NCI-H2107 (cell line): ENCODE measurements around the gene DMPK.
"Not testable (repeated sequence)": the region's sequence is repeated elsewhere in the genome, so short reads cannot be mapped to it uniquely, and the experiment has no call there.

ENCODE experiments used
- DNase-seq: peaks from one replicate; lab custom pipeline; 2025; lab: John Stamatoyannopoulos, UW

Gene DMPK

DNA sequence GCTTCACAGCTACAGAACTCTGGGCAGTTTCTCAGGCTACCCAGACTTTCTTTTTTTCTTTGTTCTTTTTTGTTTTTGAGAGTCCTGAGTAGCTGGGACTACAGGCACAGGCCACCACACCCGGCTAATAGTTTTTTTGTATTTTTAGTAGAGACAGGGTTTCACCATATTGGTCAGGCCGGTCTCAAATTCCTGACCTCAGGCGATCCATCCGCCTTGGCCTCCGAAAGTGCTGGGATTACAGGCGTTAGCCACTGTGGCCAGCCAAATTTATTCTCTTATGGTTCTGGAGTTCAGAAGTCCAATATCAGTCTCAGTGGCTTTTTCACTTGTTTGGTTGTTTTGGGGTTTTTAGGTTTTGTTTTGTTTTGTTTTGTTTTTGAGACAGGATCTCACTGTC lies 36.7 kb downstream of the DMPK start:
- DNase-seq: no peak

DNA sequence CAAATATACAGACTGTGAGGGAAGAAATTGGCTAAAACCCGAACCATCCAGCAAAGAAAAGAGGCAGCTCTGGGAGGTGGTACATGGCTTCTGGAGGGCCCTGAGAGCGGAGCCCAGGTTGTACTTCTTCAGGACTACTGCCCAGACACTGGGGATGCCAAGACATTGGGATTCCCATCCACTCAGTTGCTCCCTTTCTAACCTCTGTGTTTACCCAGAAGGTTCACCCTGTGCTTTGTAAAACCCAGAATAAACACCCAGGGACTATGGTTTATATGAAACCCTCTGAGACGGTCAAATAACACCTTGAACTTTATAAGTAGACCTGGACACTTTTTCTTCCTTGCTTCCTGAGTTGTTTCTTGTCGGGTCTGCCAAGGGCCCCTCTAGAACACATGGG lies 39.3 kb downstream of the DMPK start:
- DNase-seq: no peak

DNA sequence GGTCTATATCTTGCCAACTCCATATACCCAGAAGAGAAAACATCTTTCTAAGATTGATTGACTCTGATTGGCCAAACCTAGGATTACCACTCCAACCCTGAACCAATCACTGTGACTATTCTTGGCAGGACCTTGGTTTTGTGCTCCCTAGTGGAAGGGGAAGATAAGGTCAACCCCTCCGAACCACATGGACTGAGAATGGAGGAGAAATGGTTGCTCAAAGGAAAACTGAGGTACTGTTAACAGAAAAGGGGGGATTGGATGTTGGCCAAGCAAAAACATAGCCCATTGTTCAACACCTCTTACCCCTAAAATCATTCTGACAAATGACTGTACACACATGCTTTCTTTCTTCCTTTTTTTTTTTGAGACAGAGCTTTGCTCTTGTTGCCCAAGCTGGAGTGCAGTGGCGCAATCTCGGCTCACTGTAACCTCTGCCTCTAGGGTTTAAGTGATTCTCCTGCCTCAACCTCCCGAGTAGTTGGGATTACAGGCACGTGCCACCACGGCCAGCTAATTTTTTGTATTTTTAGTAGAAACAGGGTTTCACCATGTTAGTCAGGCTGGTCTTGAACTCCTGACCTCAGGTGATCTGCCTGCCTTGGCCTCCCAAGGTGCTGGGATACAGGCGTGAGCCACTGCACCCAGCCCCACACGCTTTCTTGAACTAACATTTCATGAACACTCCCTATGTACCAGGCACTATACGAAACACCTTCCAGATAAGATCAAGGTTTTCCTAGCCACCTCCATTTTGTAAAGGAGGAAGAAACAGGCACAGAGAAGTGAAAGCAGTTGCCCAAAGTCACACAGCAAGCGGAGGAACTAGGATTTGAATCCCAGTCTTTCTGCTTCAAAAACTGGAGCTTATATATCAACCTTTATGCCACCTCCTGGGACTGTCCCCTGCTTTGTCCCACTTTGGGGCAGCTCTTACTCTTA lies 42.5 kb downstream of the DMPK start:
- no peak for DNase-seq

DNA sequence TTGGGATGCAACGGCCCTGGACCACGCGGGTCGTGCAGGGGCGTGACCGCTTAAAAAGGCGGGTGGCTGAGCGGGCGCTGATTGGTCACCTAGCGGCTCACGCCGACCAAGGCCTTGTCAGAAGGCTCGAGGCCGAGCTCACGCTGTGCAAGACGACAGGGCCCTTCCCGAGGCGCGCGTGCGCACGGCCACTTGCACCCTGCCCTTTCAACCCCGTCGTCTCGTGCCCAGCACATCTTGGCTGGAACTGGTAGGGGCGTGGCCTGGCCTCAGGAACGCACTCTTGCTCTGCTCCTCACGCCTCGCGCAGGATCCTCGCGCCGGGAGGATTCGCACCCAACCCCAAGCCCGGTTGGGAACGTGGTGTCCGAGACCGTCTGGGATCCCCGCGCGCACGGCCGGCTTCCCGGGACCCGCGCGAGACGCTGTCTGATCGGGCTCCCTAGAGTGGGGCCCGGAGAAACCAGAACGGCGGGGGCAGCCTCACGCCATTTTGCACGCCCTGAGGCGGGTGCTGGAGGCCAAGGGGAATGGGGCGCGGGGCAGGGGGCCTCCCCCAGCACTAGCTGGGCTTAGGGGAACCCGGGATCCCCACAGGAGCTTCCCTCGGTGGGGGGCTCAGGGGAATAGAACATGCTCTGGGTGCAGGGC lies 49.0 kb downstream of the DMPK start, which contains the start of gene MEIOSIN:
Gene MEIOSIN, plus strand, starts transcription at position 280 of the 651 bp plus-strand sequence. CDS start 1,938 bp downstream, outside the sequence.
- no peak for DNase-seq

DNA sequence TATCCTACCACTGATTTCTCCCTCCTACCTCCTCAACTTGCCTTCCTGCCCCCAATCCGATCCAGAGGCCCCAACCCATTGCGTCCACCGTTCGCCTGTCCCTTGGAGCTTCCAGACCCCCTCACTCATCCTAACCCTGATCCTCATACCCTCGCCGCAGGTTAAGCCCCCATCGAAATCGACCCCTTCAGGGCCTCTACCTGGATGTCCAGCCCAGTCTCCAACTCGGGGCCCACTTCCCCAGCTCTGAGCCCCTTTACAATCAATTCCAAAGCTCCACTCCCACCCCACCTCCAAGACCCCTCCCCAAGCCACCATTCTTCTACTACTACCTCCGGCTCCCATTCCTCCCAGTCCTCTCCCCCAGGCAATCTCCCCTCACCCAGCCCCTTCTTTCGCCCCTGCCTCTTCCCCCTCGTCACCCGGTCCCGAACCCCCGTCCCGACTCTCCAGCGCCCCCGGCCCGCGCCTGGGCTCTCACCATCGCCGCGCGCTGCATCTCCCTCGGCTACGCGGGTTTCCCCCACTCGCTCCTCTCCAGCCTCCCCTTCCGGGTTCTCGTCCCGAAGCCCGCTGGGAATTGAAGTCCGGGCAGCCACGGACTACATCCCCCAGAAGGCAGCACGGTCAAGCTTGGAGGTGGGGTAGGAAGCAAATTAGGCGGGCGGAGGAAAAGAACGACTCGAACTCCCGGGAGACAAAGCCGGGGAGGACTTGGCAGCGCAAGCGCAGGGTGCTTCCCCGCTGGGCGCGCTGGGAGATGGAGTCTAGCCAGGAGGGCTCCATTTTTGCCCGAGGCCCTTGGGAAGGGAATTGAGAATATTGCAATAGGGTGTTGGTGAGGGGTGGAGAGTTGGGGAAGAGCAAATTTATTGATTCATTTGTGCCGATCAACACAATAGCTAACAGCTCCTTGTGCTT lies 51.7 kb downstream of the DMPK start, which contains the start of gene FBXO46:
Gene FBXO46, minus strand, starts transcription at position 529 of the 921 bp plus-strand sequence. CDS start 17,401 bp downstream, outside the sequence.
- DNase-seq: peak; percentile 96

DNA sequence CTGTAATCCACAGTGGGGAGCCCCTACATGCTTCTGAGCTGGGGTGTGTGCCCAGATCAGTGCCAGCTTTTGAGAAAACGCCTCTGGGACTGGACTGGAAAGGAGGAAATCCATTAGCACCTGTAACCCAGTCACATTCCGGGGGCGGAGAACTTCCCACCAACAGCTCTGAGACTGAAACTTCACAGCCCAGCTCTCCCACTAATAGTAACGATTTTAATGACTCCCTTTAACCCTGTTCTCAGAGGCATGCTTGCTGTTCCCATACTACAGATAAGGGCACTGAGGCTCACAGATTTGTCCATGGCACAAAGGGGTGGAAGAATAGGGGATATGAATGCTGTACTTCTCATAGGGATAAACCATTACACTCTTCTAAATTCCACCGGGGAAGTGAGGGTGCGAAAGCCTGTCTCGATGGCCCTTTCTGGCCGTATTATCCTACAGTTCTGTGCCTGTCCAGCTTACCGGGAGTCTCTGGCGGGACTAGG lies 52.4 kb downstream of the DMPK start:
- DNase-seq: no peak

DNA sequence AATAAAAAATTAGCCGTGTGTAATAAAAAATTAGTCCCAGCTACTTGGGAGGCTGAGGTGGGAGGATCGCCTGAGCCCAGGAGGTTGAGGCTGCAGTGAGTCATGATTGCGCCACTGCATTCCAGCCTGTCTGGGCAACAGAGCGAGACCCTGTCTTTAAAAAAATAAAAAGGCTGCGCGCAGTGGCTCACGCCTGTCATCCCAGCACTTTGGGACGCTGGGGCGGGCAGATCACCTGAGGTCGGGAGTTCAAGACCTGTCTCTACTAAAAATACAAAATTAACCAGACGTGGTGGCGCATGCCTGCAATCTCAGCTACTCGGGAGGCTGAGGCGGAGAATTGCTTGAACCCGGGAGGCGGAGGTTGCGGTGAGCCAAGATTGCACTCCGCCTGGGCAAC lies 53.6 kb downstream of the DMPK start:
- DNase-seq: not testable (repeated sequence)

DNA sequence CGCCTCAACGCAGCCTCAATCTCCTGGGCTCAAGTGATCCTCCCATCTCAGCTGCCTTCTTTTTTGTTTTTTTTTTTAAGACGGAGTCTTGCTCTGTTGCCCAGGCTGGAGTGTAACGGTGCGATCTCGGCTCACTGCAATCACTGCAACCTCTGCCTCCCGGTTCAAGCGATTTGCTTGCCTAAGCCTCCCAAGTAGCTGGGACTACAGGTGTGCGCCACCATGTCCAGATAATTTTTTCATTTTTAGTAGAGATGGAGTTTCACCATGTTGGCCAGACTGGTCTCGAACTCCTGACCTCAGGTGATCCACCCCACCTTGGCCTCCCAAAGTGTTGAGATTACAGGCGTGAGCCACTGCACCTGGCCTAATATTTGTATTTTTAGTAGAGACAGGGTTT lies 62.2 kb downstream of the DMPK start:
- not testable (repeated sequence) for DNase-seq
